GM19240 (cell line): ENCODE results near the gene OR51A7.
"Not testable (repeated sequence)": the region's sequence is repeated elsewhere in the genome, so short reads cannot be mapped to it uniquely, and the experiment has no call there.

Source experiments
- DNase-seq: peaks from one replicate; pipeline ENCODE4 v3.0.0; 2011; ENCODE audit warnings: low spot score; ENCODE audit not compliant: insufficient read length

The OR51A7 gene

GRCh38 chr11:4955613-4956012, 52.0 kb downstream of the OR51A7 start, which contains the start of gene OR51A2:
Gene OR51A2 (minus strand): TSS chr11:4955713. CDS start chr11:4955713, 0 bp downstream.
- DNase-seq = not testable (repeated sequence)

GRCh38 chr11:4957396-4957795, 53.8 kb downstream of the OR51A7 start:
- DNase-seq = no peak
